ENCODE results near the gene TYSND1. TPM values are rescaled to one million over a fixed set of nuclear protein-coding genes. Genes with fewer than 3 reads are reported as not detected.

TYSND1 gene
- total and polyA plus RNA-seq, 2 of the 13 experiments (the other 11 are each of a cell fraction or from before 2014, with no cell fraction given): 3.3 to 8.9 TPM

DNA sequence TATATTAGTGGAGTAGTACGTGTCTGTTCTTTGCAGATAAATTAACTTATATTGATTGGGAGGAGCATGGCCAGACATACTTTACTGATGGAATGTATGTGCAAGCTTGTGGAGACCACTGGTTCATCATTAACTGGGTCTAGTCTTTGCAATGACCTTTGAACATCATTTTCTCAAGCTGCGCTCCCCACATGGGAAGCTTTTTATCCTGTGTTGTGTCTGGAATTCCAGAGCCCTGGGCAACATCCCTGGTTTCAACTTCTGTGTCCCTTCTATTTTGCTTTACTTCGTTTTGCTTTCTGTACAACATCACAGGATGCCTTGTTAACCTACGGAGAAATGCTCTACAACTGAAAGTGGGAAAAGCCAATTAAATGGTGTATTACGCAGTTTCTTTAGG, 55.5 kb downstream of the TYSND1 start (continued):
- peak; percentile 53; the same call in 1 of the 2 replicates for TF ChIP-seq YEATS4 (CRISPR knock-in tag; IDR thresholded peaks at IDR 0.05; ENCODE audit: borderline replicate concordance)
- TF ChIP-seq, protein P1, sequence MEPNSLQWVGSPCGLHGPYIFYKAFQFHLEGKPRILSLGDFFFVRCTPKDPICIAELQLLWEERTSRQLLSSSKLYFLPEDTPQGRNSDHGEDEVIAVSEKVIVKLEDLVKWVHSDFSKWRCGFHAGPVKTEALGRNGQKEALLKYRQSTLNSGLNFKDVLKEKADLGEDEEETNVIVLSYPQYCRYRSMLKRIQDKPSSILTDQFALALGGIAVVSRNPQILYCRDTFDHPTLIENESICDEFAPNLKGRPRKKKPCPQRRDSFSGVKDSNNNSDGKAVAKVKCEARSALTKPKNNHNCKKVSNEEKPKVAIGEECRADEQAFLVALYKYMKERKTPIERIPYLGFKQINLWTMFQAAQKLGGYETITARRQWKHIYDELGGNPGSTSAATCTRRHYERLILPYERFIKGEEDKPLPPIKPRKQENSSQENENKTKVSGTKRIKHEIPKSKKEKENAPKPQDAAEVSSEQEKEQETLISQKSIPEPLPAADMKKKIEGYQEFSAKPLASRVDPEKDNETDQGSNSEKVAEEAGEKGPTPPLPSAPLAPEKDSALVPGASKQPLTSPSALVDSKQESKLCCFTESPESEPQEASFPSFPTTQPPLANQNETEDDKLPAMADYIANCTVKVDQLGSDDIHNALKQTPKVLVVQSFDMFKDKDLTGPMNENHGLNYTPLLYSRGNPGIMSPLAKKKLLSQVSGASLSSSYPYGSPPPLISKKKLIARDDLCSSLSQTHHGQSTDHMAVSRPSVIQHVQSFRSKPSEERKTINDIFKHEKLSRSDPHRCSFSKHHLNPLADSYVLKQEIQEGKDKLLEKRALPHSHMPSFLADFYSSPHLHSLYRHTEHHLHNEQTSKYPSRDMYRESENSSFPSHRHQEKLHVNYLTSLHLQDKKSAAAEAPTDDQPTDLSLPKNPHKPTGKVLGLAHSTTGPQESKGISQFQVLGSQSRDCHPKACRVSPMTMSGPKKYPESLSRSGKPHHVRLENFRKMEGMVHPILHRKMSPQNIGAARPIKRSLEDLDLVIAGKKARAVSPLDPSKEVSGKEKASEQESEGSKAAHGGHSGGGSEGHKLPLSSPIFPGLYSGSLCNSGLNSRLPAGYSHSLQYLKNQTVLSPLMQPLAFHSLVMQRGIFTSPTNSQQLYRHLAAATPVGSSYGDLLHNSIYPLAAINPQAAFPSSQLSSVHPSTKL (CRISPR knock-in tag; IDR thresholded peaks at IDR 0.05): peak; percentile 91
- TF ChIP-seq ZNF768 (CRISPR knock-in tag; IDR thresholded peaks at IDR 0.05): no peak; the same call in 1 of the 2 replicates
- TF ChIP-seq HDAC6 (IDR thresholded peaks at IDR 0.05; ENCODE audit: low read depth, low read length): no peak
- TF ChIP-seq, protein P2, sequence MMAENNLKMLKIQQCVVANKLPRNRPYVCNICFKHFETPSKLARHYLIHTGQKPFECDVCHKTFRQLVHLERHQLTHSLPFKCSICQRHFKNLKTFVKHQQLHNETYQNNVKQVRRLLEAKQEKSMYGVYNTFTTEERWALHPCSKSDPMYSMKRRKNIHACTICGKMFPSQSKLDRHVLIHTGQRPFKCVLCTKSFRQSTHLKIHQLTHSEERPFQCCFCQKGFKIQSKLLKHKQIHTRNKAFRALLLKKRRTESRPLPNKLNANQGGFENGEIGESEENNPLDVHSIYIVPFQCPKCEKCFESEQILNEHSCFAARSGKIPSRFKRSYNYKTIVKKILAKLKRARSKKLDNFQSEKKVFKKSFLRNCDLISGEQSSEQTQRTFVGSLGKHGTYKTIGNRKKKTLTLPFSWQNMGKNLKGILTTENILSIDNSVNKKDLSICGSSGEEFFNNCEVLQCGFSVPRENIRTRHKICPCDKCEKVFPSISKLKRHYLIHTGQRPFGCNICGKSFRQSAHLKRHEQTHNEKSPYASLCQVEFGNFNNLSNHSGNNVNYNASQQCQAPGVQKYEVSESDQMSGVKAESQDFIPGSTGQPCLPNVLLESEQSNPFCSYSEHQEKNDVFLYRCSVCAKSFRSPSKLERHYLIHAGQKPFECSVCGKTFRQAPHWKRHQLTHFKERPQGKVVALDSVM (CRISPR knock-in tag; IDR thresholded peaks at IDR 0.05): peak; percentile 76
- TF ChIP-seq ZNF501 (CRISPR knock-in tag; IDR thresholded peaks at IDR 0.05): no peak
- TF ChIP-seq FOXA3 (CRISPR knock-in tag; IDR thresholded peaks at IDR 0.05): peak; percentile 66
- TF ChIP-seq ZNF549 (CRISPR knock-in tag; IDR thresholded peaks at IDR 0.05): no peak
- TF ChIP-seq SKI (IDR thresholded peaks at IDR 0.05; ENCODE audit: partially characterized antibody): peak; percentile 99
- TF ChIP-seq SOX6 (IDR thresholded peaks at IDR 0.05): no peak
- peak; percentile 82 for TF ChIP-seq SOX6 (CRISPR knock-in tag; IDR thresholded peaks at IDR 0.05)
- no peak for TF ChIP-seq SRSF4 (IDR thresholded peaks at IDR 0.05; ENCODE audit: low read depth, low read length, poor library complexity, severe bottlenecking)
- TF ChIP-seq ZBTB44 (CRISPR knock-in tag; IDR thresholded peaks at IDR 0.05): no peak
- TF ChIP-seq, protein P3, sequence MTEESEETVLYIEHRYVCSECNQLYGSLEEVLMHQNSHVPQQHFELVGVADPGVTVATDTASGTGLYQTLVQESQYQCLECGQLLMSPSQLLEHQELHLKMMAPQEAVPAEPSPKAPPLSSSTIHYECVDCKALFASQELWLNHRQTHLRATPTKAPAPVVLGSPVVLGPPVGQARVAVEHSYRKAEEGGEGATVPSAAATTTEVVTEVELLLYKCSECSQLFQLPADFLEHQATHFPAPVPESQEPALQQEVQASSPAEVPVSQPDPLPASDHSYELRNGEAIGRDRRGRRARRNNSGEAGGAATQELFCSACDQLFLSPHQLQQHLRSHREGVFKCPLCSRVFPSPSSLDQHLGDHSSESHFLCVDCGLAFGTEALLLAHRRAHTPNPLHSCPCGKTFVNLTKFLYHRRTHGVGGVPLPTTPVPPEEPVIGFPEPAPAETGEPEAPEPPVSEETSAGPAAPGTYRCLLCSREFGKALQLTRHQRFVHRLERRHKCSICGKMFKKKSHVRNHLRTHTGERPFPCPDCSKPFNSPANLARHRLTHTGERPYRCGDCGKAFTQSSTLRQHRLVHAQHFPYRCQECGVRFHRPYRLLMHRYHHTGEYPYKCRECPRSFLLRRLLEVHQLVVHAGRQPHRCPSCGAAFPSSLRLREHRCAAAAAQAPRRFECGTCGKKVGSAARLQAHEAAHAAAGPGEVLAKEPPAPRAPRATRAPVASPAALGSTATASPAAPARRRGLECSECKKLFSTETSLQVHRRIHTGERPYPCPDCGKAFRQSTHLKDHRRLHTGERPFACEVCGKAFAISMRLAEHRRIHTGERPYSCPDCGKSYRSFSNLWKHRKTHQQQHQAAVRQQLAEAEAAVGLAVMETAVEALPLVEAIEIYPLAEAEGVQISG (CRISPR knock-in tag; IDR thresholded peaks at IDR 0.05): peak; percentile 59
- TF ChIP-seq LCORL (IDR thresholded peaks at IDR 0.05): no peak
- peak; percentile 63 for TF ChIP-seq LCORL (CRISPR knock-in tag; IDR thresholded peaks at IDR 0.05)
- TF ChIP-seq NCOR1 (IDR thresholded peaks at IDR 0.05; ENCODE audit: borderline replicate concordance, low read length): peak; percentile 93; the same call in 1 of the 2 replicates
- no peak for TF ChIP-seq MTA1 (CRISPR knock-in tag; IDR thresholded peaks at IDR 0.05; ENCODE audit: borderline replicate concordance)
- no peak for TF ChIP-seq HNRNPUL1 (IDR thresholded peaks at IDR 0.05; ENCODE audit: low read depth, low read length)
- no peak for TF ChIP-seq ZNF251 (CRISPR knock-in tag; IDR thresholded peaks at IDR 0.05)
- TF ChIP-seq ZNF580 (CRISPR knock-in tag; IDR thresholded peaks at IDR 0.05; ENCODE audit: borderline replicate concordance, low read depth): no peak

Data from HepG2 (cell line).